ENCODE measurements around the gene CFDP1.

DNA sequence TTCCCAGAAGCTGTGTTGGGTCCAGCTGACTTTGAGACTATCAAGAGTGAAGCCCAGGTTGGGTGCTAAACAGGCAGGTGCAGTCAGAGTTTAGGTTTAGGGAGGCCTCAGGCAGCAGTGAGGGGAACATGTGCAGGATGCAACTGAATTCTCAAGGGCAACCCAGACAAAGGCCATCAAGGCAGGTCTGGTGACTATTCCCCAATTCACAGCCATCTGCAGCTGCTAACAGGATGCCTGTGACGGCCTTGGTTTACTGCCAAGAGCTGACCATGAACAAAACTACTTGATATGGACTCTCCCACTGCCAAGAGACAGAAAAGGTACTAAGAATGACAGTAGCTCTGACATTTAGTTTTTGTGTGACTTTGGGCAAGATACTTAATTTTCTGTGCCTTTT lies 136.7 kb downstream of the CFDP1 start:
- TF ChIP-seq, protein P1, sequence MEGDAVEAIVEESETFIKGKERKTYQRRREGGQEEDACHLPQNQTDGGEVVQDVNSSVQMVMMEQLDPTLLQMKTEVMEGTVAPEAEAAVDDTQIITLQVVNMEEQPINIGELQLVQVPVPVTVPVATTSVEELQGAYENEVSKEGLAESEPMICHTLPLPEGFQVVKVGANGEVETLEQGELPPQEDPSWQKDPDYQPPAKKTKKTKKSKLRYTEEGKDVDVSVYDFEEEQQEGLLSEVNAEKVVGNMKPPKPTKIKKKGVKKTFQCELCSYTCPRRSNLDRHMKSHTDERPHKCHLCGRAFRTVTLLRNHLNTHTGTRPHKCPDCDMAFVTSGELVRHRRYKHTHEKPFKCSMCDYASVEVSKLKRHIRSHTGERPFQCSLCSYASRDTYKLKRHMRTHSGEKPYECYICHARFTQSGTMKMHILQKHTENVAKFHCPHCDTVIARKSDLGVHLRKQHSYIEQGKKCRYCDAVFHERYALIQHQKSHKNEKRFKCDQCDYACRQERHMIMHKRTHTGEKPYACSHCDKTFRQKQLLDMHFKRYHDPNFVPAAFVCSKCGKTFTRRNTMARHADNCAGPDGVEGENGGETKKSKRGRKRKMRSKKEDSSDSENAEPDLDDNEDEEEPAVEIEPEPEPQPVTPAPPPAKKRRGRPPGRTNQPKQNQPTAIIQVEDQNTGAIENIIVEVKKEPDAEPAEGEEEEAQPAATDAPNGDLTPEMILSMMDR (IDR thresholded peaks at IDR 0.05) = no peak
- no peak for TF ChIP-seq POLR2A (IDR thresholded peaks at IDR 0.05)

All from adrenal gland (tissue), 5 donors.